Measurements from ENCODE around the gene ADD3. TPM values are rescaled to one million over a fixed set of nuclear protein-coding genes. Genes with fewer than 3 reads are reported as not detected.
A peak's percentile ranks its signal among the peaks of the same experiment; 100 is the strongest.

The ADD3 gene
- polyA plus RNA-seq, 3 donors: 94.8 to 126 (median 111) TPM

DNA sequence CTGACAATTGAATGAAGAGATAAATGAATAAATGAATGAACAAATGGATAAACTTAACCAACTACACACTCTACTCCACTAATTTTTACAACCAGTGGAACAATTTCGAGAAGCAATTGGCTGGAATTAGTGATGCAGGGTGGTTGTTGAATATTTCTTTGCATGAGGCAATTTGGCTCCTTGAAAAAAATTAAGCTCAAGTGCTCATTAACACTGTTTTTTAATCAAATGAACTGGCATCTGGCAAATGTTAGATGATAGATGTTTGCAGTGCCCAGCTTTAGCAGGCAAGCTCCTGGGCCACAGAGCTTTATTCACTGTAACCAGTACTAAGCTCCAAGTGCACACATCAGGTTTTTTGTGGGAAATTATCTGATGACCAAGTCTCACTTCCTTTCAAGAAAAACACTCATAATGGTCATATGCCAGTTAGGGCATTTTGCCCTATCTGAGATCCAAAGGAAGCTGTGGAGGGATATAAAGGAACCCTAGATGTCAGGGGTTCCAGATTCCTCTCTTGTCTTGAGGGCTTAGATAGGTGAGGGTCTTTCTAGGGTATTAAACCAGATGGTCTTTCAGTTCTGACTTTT is 16.4 kb upstream of the ADD3 start:
- Histone ChIP-seq H2AFZ (ENCODE audit: insufficient read depth, low read depth, low read length, poor library complexity, severe bottlenecking) (no peak overlapping the region), H3K4me2 (replicated peaks; ENCODE audit: extremely low read depth, low read length, poor library complexity, severe bottlenecking) (no peak overlapping the region), H3K27ac (ENCODE audit: low read depth in 1 of 2, low read length in 2 of 2) (no peak overlapping the region), H3K9me3 (replicated peaks in 1 of 2; ENCODE audit: control insufficient read depth in 1 of 2, insufficient read depth in 1 of 2, low read length in 2 of 2) (no peaks in the 10 kb centered on the region), H3K36me3 (replicated peaks in 1 of 2; ENCODE audit: control insufficient read depth in 1 of 2, insufficient read depth in 2 of 2, low read length in 2 of 2) (no peaks in the 10 kb centered on the region), H3K9ac (ENCODE audit: insufficient read depth, low read length, poor library complexity, severe bottlenecking) (no peak overlapping the region), H3K4me3 (replicated peaks in 1 of 3; ENCODE audit: low read depth in 2 of 3, low read length in 3 of 3) (no peak overlapping the region), H4K20me1 (ENCODE audit: insufficient read depth, low read length) (no peaks in the 10 kb centered on the region), H3K4me1 (ENCODE audit: control insufficient read depth in 1 of 2, insufficient read depth in 2 of 2, low read length in 2 of 2) (peaks cover 3 to 13% of the 10 kb centered on the region in 2 donors), H3K27me3 (ENCODE audit: control insufficient read depth in 2 of 2, insufficient read depth in 2 of 2, low read length in 2 of 2) (no peaks in the 10 kb centered on the region), H3K79me2 (ENCODE audit: insufficient read depth, low read length) (no peaks in the 10 kb centered on the region)
- Mint-ChIP-seq H3K4me3 (no peak overlapping the region), H3K36me3 (peaks cover 0 to 2% of the 10 kb centered on the region in 2 donors), H3K27me3 (ENCODE audit: low read depth in 3 of 3) (peaks cover 0 to 2% (median 0%) of the 10 kb centered on the region in 3 donors), H3K27ac (no peak overlapping the region), H3K4me1 (peaks cover 13% of the 10 kb centered on the region), H3K9me3 (peaks cover 0 to 3% (median 0%) of the 10 kb centered on the region in 7 donors)
- intact Hi-C loops (cut with micrococcal nuclease): no loop called here
- no peak for DNase-seq
- no CpG with 5 or more reads among the region's 1 CpG for WGBS (ENCODE audit: insufficient coverage)
- TF ChIP-seq, protein P1, sequence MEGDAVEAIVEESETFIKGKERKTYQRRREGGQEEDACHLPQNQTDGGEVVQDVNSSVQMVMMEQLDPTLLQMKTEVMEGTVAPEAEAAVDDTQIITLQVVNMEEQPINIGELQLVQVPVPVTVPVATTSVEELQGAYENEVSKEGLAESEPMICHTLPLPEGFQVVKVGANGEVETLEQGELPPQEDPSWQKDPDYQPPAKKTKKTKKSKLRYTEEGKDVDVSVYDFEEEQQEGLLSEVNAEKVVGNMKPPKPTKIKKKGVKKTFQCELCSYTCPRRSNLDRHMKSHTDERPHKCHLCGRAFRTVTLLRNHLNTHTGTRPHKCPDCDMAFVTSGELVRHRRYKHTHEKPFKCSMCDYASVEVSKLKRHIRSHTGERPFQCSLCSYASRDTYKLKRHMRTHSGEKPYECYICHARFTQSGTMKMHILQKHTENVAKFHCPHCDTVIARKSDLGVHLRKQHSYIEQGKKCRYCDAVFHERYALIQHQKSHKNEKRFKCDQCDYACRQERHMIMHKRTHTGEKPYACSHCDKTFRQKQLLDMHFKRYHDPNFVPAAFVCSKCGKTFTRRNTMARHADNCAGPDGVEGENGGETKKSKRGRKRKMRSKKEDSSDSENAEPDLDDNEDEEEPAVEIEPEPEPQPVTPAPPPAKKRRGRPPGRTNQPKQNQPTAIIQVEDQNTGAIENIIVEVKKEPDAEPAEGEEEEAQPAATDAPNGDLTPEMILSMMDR (IDR thresholded peaks at IDR 0.05): no peak

DNA sequence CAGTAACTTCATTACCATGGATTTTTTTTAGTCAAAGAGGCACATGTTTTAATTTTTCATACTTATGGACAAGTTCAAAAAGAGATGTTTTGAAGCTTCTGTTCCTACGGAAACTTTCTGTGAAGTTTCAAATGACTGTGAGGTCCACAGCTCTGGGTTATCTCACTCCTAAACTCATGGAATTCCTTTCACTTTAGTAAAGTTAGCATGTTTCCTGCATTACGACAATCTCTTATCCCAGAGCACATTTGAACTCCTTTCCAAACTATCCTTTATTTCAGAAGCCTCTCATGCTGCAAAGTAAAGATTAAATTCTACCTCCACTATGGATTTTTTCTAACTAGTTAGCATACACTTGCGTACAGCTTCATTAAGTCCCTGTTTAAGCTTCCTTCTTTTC is 15.3 kb upstream of the ADD3 start:
- peaks cover 0 to 3% (median 0%) of the 10 kb centered on the region in 7 donors for H3K9me3 Mint-ChIP-seq
- no peak for DNase-seq
- Histone ChIP-seq H3K36me3 (replicated peaks in 1 of 2; ENCODE audit: control insufficient read depth in 1 of 2, insufficient read depth in 2 of 2, low read length in 2 of 2) (no peaks in the 10 kb centered on the region), H3K4me3 (replicated peaks in 1 of 3; ENCODE audit: low read depth in 2 of 3, low read length in 3 of 3) (no peak overlapping the region), H4K20me1 (ENCODE audit: insufficient read depth, low read length) (no peaks in the 10 kb centered on the region), H3K27me3 (ENCODE audit: control insufficient read depth in 2 of 2, insufficient read depth in 2 of 2, low read length in 2 of 2) (no peaks in the 10 kb centered on the region), H3K27ac (ENCODE audit: low read depth in 1 of 2, low read length in 2 of 2) (no peak overlapping the region), H3K4me2 (replicated peaks; ENCODE audit: extremely low read depth, low read length, poor library complexity, severe bottlenecking) (no peak overlapping the region), H3K4me1 (ENCODE audit: control insufficient read depth in 1 of 2, insufficient read depth in 2 of 2, low read length in 2 of 2) (peaks cover 13 to 22% of the 10 kb centered on the region in 2 donors), H2AFZ (ENCODE audit: insufficient read depth, low read depth, low read length, poor library complexity, severe bottlenecking) (no peak overlapping the region), H3K9ac (ENCODE audit: insufficient read depth, low read length, poor library complexity, severe bottlenecking) (no peak overlapping the region), H3K79me2 (ENCODE audit: insufficient read depth, low read length) (no peaks in the 10 kb centered on the region), H3K9me3 (replicated peaks in 1 of 2; ENCODE audit: control insufficient read depth in 1 of 2, insufficient read depth in 1 of 2, low read length in 2 of 2) (no peaks in the 10 kb centered on the region)
- H3K4me1 Mint-ChIP-seq: peaks cover 21% of the 10 kb centered on the region
- intact Hi-C loops (cut with micrococcal nuclease): no loop called here
- WGBS (ENCODE audit: insufficient coverage): no CpG with 5 or more reads among the region's 3 CpGs
- H3K4me3 Mint-ChIP-seq: no peak overlapping the region
- H3K36me3 Mint-ChIP-seq: peaks cover 0 to 2% of the 10 kb centered on the region in 2 donors
- H3K27me3 Mint-ChIP-seq (ENCODE audit: low read depth in 3 of 3): peaks cover 0 to 2% (median 0%) of the 10 kb centered on the region in 3 donors
- peak overlapping the region in 1 of 7 donors; percentile 65 for H3K27ac Mint-ChIP-seq
- TF ChIP-seq, protein P1 (IDR thresholded peaks at IDR 0.05): no peak

Data from CD14-positive monocyte (primary cell).